HG02938 (cell line): ENCODE results near the gene ORC6.
"Not testable (repeated sequence)": the region's sequence is repeated elsewhere in the genome, so short reads cannot be mapped to it uniquely, and the experiment has no call there.

Experiments used
- ATAC-seq: cut with Tn5 transposase; IDR thresholded peaks from one replicate; pipeline ENCODE4 v1.9.1; 2021; ENCODE audit warnings: mild to moderate bottlenecking, moderate library complexity; ENCODE audit not compliant: unreplicated experiment

The ORC6 gene

GRCh38 chr16:46689365-46690280 is at the start of gene ORC6:
Gene ORC6 (plus strand): TSS chr16:46689659. CDS start chr16:46689706, 47 bp downstream.
- ATAC-seq: peak; percentile 71

DNA sequence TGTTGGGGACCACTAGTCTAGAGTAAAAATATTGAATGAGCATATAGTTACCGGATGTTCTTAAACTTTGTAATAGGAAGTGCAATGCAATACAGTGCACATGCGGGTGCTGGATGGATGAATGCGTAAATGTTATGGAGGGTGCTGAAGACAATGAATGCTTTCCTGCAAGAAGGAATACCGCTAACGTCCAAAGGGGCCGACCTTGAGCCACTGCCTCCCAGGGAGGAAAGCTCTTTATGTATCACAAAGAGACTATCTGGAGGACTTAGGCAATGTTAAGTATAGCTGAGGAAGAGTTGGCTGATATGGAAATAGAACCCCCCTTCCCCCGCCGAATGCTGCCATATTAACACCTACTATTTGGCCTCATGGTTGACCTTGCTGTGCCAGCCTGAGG is 40.8 kb upstream of the ORC6 start:
- ATAC-seq: no peak

GRCh38 chr16:46649588-46650253 is 39.7 kb upstream of the ORC6 start:
- no peak for ATAC-seq

GRCh38 chr16:46650254-46650623 is 39.2 kb upstream of the ORC6 start:
- ATAC-seq: no peak

GRCh38 chr16:46651305-46651704 is 38.2 kb upstream of the ORC6 start:
- no peak for ATAC-seq

GRCh38 chr16:46658925-46659324 is 30.5 kb upstream of the ORC6 start:
- peak; percentile 89 for ATAC-seq

DNA sequence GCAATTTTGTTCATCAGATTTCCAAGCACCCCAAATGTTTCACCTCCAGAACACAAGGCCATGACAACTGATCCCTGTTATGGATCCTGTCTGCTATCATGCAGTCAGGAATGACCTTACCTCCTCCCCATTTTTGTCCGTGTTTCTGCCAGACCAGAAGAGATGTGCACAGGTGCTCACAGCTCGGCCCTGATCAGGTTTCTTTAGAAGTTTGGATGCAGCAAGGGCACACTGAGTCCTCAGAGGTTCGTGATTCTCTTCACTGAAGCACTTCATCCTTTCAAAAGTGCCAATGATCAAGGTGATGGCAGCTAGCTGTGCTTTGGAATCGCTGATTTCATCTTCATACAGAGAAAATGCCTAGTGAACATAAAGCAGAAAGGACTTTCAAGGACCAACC is 27.3 kb upstream of the ORC6 start:
- ATAC-seq: no peak

- no peak for ATAC-seq
These were observed 16.0 kb upstream of the ORC6 start for GRCh38 chr16:46673320-46674013.

GRCh38 chr16:46677943-46678342 is 11.5 kb upstream of the ORC6 start:
- not testable (repeated sequence) for ATAC-seq

DNA sequence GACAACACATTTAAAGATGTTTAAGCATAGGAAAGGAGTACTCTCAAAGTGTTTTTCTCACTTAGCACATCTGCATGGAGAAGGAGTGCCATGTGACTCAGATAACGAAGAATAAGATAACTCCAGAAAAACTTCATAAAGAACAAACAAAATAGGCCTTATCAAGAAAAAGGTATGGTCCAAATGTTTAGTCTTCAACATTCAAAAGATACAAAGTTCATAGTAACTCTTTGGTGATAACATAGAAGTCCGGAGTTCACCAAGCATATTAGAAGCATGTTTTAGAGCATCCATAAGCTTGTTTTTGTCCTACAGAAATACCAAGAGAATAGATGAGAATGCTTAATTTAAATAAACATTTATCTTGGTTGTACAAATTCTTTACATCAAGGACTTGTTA is 7.6 kb upstream of the ORC6 start:
- not testable (repeated sequence) for ATAC-seq

- no peak for ATAC-seq
These were observed 2.5 kb upstream of the ORC6 start for GRCh38 chr16:46686815-46687473.

- no peak for ATAC-seq
These were observed 2.0 kb upstream of the ORC6 start for GRCh38 chr16:46687486-46687885.

GRCh38 chr16:46688101-46688653 is 1.3 kb upstream of the ORC6 start:
- ATAC-seq: no peak

- ATAC-seq: peak; percentile 86
These were observed 650 bp upstream of the ORC6 start, which contains the start of gene VPS35 for GRCh38 chr16:46688654-46689364. Gene VPS35 (minus strand): TSS chr16:46689178. CDS start chr16:46689133, 45 bp downstream.

DNA sequence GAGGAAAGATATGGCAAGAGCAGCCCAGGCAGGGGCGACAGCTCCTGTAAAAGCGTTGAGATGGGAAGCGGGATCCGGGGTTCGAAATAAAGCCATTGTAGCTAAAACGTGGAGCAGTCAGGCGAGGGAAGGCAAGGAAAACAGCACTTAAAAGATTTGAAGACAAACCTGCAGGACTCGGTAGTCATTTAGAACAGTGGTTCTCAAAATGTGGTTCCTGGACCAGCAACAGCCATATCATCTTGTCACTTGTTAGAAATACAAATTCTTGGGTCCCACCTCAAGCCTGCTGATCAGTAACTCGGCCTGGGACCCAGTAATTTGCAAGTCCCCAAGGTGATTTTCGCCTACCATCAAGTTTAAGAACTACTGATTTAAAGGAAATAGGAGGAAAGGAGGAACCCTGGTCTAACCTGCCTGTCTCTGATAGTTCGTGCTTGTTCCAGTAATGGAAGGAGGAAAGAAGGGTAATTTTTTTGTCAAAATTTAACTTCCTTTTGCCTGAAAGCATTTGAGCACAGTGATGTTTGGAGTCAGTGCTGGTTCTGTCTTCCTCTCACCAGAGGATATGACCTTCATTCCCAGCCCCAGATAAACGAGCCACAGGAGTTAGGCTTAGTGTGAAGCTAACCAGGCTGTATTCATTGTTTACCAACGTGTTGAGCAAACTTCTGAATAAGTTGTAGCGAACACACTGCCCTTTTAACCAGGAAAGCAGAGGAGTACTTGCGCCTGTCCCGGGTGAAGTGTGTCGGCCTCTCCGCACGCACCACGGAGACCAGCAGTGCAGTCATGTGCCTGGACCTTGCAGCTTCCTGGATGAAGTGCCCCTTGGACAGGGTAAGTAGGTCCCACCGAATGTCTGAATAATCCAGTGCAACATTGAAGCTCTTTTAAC is 1.1 kb downstream of the ORC6 start:
- no peak for ATAC-seq

DNA sequence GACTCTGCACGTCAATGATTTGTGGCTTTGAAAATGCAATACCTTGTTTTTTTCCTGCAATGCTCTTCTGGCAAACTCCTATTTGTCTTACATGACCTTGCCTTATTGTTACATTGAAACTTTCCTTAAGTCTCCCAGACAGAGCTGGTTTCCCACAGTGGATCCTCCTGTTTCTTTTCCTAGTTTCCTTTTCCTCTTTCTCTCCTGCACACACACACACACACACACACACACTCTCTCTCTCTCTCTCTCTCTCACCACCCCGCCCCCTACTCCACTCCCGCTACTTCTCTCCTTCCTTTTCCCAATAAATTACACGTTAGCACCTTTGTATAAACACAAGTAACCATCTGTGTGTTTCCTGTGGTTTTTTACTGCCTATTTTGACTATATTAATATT is 2.3 kb downstream of the ORC6 start:
- ATAC-seq: no peak

DNA sequence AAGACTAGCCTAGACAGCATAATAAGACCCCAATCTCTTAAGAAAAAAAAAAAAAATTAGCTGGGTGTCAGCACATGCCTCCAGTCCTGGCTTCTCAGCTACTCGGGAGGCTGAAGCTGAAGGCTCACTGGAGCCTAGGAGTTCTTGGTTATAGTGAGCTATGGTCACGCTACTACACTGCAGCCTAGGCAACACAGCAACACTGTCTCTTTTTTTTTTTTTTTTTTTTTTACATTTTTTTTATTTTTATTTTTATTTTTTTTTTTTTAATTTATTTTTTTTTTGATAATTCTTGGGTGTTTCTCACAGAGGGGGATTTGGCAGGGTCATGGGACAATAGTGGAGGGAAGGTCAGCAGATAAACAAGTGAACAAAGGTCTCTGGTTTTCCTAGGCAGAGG is 4.1 kb downstream of the ORC6 start:
- no peak for ATAC-seq

DNA sequence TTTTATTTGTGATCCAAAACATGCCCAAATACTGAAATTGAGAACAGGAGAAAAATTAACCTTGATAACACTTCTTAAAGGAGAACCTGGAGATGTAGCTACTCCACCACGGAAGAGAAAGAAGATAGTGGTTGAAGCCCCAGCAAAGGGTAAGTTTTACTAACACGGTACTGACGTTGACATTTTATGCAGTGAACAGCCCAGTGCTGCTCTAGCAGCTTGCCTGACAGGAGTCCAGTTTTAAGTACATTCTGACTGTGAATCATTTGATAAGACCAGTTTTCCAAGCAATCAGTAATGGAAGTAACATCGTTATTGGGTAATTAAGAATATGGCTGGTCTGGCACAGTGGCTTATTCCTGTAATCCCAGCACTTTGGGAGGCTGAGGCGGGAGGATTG is 6.5 kb downstream of the ORC6 start:
- ATAC-seq: no peak

GRCh38 chr16:46696957-46697356 is 7.5 kb downstream of the ORC6 start:
- ATAC-seq: no peak
